Activated CD4-positive, CD25-positive, alpha-beta regulatory T cell treated with anti-CD3 and anti-CD28 coated beads, Interleukin-2, amount 50 U/mL, for 24 hours (primary cell): Measurements from ENCODE around the gene CLCN4.
A peak's percentile ranks its signal among the peaks of the same experiment; 100 is the strongest.

Source experiments
- ATAC-seq, 2 donors: fragments of 150-1000 bp; cut with Tn5 transposase; one replicate each; pipeline ENCODE4 v1.10.0; 2021; ENCODE audit warnings: mild to moderate bottlenecking in 1 of 2, moderate library complexity in 1 of 2

The CLCN4 gene

DNA sequence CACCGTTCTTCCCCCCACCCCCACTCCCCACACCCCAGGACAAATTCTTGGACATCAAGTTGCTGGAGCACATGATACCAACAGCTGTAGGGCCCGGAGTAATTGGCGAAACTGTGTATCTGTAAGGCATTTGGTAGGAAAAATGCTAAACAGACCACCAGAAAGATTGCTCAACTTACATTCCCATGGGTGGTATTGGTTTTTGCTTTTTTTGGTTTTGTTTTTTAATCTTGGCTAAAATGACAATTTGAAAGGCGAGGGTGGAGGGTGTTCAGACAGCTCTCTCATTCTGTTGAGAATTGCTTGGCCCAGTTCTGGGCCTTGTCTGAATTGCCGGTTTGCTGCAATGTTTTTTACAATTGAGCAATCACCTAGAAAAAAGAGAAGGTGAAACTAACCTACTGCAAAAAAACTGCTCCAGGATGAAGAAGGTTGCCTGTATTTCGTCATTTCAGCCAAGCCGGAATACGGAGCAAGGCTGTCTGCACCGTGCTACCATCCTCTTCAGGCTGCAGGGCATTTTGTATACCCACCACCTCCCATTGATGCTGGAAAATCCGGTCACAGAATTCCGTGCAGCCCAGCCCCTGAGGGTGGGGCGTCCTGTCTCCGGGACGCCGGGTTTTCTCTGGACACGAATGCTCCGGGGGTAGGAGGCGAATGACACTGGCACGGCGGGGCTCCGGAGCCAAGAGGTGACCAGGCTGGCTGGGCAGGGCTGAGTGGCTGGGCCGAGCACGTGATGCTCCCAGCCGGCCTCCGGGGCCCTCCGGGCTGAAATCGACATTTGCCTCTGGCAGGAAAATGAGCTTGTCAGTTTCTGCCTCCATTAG lies at the start of gene CLCN4:
TSS of gene CLCN4 (plus strand) at position 777 of the 833 bp plus-strand sequence. CDS start 28,058 bp downstream, outside the sequence.
- no peak for ATAC-seq

DNA sequence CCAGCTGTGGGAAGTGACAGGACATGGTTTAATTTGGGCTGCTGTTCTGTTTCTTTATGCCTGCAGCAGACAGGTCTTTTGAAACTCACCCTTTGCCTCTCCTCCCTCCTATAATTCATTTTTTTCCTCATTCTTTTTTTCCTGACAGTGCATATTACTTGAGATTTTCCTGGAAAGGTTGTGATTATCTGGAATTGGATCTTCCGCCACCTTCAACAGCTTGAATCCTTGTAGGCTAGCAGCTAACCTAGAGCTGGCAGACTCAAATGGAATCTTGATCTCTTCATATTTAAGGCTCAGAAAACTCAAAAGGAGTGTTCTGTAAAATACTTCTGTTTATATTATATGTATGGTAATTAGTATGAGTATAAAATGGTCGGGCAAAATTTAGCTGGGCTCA lies 49.3 kb upstream of the CLCN4 start:
- no peak for ATAC-seq

DNA sequence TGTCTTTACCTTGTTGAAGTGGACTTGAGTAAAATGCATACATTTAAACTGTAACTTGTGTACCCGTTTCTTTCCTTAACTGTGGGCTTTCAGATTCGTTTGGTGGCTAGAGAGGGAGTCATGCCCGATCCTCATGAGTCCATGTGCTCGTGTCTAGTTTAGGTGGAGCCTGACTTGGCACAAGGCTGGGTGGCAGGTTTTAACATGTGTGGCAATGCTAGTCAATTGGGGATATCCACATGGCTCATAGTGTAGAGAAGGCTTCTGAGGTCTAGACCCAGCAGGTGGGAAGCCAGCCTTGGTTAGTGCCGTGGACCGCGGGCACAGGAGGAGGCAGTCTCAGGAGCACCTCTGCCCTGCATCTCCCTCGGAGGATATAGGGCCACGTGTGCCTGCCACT lies 48.5 kb upstream of the CLCN4 start:
- no peak for ATAC-seq

DNA sequence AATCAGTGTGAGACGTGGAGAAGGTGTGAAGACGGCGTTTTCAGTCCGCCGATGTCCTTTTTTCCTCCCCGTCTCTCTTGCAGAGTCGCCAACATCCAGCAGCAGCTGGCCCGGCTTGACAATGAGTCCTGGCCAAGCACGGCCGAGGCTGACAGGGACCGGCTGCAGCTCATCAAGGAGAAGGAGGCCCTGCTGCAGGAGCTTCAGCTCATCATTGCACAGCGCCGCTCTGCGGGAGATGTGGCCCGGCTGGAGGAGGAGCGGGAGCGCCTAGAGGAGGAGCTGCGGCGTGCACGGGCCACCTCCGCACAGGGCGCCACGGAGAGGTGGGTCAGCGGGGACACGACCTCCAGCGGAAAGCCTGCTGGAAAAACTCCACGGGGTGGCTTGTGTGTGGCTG lies 47.1 kb upstream of the CLCN4 start:
- no peak for ATAC-seq

DNA sequence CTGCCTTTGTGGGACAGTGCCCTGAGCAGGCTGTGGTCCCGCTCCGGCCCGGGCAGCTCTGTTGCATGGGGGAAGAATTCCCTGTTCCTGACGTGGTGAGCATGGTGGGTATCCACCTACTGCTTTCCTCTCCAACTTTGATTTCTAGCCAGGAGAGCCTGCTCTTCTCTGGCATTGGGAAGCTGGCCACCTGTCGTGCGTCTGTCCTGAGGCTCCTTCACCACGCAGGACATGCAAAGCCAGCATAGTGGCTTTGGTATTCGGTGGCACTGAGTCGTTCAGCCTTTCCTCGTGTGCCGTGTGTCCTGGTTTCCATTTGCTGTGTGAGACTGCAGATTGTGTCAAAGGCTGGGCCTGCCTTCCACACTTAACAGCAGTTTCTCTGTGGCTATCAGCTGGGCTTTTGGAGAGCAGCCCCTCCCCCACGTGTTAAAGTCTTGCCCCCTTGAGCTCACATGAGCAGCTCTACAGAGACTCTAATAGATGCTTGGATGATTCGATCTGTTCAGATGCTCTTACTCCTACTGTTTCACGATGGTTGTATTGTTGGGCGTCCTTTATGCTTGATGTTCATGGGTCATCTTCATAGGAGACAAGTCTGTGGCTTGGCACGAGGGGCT lies 46.3 kb upstream of the CLCN4 start:
- ATAC-seq = no peak

DNA sequence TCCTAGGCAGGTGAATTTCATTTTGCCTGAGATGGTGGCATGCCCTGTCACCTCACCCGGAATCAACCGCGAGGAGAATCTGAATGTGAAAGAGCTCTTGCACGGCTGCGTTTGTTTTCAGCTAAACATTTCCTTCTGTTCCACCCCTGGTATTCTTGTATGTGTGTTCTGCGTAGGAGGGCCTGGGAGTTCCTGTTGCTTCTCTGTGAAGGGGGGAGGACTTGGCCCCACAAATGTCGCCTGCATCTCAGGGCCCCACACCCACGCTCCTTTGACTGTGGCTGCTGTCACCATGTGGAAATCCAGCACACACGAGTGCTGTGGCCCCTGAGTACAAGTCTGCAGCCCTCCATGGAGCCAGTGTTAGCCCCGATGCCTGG lies 45.8 kb upstream of the CLCN4 start:
- ATAC-seq = peak; percentile 49 to 59

DNA sequence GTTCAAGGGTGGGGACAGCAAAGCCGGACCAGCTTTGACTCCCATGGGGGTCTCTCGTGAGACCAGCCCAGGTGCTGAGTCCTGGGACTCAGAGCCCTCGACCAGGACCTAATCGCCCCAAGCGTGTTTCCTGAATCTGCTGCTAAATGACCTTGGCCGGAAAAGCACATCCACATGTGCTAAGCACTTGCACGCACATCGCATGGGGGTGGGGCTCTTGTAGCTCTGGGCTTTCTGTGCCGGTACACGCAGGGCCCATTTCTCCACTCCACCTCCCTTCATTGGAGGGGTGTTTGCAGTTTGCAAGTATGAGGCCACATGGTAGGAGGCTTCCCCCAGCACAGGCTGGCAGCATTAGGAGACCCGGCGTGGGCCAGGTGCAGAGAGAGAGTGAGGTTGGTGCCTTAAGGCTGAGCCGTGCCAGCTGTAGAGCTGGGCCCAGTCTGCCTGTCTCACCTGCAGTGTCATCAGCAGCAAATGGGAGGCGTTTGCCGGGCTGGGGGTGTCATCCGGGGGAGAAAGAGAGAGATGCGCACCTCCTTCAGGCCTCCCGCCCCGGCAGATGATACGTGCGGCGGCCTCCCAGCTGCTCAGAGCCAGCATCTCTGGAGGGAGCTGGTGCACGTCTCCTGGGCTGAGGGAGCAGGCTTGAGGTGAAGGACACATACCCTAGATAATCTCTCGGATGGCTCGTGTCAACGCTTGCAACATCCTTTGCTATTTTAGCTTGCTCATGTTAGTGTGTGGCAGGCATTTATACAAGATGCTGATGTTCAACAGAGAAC lies 45.2 kb upstream of the CLCN4 start:
- peak; percentile 62 for ATAC-seq

DNA sequence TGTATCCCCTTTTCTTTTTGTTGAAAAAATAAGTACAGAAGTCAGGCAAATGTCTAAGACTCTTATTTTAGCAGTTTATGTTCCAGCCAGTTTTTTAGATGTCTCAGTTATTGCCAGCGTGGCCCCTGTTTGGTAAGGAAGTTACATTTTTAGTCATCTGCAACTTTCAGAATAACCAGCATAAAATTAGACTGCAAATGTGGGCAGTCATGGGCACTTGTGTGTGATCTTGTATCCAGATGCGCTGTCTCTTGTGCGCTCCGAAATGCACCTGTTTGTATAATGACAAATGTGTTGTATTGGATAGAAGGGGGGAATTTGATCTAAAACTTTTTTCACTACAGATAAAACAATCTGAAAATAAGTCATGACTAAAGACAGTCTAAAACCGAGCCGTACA lies 44.3 kb upstream of the CLCN4 start:
- ATAC-seq = peak; percentile 19 to 21

DNA sequence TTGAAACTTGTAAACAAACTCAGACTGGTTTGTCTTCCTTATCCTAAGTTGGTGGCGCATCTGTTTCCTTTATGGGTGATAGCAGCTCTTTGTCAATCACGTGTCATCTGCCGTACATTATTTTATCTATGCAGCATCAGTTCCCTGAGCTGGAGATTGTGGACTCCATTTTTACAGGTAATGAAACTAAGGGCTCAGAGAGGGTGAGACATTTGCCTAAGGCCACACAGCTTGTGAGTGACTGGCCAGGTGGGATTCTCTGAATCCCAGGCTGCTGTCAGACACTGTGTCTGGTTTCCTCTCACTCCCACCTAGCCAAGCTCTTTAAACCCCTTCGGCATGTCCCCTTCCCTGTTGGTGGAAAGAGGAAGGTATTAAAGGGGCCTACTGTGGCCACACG lies 41.7 kb upstream of the CLCN4 start:
- no peak for ATAC-seq

DNA sequence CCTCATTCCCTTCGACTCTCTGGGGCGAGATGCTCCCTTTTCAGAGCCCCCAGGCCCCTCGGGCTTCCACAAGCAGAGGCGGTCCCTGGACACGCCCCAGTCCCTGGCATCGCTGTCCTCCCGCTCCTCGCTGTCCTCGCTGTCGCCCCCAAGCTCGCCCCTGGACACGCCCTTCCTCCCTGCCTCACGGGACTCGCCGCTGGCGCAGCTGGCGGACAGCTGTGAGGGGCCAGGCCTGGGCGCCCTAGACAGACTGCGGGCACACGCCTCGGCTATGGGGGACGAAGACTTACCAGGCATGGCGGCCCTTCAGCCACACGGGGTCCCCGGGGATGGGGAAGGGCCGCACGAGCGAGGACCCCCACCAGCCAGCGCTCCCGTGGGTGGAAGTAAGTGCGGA lies 39.5 kb upstream of the CLCN4 start:
- no peak for ATAC-seq

DNA sequence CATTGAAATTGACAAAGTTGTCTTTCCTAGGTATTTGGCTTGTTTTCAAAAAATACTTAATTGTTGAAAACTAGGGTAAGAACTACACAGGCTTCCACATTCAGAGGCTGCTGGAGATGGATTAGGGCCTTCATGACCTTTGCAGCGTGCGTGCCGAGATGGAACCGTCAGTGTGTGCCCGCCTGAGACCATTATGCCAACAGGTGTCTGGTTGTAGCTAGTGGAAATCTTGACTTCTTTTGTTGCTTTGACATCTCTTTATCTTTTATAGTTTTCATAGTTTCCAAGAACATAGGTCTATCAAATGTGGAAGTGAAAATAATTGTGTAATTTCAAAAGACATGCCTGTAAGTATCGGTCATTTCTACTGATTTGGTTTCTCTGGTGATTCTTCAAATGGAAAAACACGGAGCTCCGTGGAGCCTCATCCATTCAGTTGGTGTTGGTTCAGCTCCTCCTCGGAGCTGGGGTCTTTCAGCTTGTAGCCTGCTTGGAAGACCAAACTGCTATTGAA lies 38.9 kb upstream of the CLCN4 start:
- ATAC-seq = no peak

DNA sequence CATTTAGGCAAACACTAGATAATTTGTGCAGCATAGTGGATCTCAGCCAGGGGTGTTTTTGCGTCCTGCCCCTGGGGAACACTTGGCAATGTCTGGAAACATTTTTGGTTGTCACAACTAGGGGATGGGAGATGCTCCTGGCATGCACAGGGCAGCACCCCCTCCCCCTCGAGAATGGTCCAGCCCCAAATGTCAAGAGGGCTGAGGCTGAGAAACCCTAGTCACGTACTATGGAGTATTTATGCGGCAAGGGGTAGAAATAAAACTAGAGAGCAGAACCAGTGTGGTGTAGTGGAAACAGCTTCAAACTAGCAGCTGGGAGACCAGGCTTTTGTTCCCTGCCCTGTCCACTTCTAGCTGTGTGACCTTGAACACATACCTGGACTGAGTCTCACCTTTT lies 38.2 kb upstream of the CLCN4 start:
- ATAC-seq = no peak

DNA sequence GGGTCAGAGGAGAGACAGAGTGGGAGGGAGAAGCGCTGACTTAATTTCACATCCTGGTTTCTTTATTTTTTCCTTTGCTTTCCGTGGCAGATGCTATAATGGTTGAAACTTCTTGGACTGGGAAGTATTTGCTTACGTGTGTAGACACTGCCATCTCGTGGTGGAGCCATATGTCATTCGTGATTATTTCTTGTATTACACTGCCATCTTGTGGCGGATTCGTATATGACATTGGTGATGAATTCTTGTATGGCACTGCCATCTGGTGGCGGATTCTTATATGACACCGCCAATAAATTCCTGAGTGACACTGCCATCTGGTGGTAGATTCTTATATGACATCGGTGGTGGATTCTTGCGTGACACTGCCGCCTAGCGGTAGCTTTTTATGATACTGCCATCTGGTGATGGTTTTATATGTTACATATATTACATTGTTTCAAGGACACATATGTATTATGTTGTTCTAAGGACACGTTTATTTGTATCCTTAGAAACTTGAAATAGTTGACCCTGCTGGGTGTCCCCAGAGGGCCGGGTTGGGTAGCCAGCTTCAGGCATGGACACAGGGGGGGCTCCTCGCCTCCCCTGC lies 37.3 kb upstream of the CLCN4 start:
- ATAC-seq = peak; percentile 71 to 73

DNA sequence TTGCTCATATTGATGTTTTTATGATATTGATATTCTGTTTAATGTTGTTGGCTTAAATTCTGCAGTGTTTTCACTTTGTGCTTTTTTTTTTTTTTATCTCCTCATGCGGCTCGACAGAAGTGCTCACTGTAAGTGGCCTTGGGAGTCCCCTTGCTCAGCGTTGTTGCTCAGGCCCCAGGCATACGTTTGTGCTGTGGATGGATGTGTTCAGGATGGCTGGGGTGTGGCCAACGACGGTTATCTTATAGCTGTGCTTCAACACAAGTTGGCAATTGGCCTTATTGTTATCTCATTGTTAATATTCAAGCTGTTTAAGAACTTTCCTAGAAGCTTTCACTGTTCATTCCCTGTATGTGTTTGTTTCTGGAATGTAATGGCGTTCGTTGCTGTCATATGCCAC lies 36.4 kb upstream of the CLCN4 start:
- ATAC-seq = no peak

DNA sequence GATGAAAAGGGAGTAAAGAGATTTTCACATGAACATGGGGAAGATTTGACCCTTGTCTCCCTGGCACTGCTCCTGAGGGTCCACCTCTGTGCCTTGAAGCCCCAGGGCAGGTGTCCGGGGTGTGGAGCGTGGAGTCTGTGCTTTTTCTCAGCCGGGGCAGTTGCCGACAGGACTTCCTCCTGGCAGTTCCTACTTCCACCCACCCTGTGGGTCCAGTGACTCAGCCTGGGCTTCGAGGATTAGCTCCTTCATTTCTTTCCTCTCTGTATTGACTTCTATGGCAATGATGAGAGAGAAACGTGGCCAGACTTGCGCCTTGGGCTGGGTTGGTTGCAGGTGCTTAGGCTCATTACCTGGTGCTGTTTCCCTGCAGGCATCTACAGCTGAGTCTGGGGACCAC lies 35.9 kb upstream of the CLCN4 start:
- no peak for ATAC-seq

DNA sequence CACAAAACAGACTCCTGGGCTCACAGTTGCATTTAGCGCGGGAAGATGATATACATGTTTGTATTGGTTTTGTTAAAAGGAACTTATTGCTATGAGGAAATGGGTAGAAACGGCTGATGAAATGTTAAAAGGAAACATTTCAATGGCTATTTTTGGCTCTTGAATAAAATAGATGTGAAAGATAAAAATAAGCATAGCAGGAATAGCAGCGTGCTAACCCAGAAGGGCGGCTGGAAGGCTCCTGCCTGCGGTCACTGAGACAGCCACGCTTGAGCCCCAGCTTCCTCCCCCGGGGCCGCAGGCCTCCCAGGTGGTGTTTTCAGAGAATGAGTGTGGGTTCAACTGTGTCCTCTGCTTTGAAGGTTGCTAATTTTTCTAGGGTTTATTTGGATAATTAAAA lies 35.0 kb upstream of the CLCN4 start:
- no peak for ATAC-seq

DNA sequence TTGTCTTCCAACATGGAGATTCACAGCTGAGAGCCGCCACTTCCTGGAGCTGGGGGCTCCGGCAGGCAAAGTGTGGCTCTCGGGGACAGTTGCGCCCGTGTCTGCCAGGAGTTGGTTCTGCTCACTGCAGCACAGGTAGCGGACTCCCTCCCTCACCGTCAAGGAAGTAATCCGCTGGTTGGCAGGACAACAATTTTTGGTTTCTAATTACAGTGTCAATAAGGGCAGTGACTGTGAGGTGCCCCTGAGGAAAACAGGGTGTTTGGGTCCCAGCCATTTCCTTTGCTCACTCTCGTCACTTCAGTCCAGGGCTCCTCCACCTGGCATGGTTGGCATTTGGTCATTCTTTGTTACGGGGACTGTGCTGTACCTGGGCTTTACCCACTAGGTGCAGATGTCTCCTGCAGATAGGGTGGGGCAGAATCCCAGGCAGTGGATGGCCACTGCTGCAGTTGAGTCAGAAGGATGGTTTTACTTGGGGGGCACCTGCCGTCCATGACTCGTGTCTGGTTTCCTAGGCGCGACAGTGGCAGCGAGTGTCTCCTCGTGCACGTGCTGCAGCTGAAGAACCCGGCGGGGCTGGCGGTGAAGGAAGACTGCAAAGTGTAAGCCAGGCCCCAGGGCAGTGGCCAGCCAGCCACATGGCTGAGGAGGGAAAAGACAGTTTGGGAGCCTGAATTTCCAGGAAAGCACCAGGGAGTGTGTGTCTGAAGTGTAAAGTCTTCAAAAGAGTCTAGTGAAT lies 32.1 kb upstream of the CLCN4 start:
- ATAC-seq = no peak

DNA sequence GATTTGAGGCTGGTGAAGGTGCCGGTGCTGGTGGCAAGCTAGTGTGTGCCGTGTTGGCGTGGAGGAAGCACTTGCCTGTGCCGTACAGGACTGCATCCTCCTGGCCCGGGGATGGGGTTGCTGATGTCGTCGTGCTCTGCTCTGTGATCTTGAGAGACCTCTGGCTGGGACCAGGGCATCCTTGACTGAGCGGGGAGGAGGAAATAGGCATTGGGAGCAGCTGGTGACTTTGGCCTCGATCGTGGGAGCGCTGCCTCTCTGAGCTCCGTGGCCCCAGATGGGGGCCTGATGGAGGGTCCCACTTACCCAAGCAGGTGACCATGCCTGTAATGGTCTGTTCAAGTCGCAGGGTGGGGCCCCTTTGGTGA lies 31.5 kb upstream of the CLCN4 start:
- ATAC-seq = no peak

DNA sequence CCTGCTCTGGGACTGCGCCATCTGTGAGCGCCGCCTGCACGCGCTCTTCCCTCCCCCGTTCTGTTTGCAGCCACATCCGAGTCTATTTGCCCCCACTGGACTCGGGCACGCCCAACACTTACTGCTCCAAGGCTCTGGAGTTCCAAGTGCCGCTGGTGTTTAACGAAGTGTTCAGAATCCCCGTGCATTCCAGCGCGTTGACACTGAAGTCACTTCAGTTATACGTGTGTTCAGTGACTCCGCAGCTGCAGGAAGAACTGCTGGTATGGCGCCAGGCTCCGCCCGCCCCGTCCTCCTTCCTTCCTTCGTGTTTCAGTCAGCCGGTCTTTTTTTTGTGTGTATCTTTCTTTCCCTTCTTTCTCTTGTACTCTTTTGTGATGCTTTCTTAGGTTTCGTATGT lies 30.7 kb upstream of the CLCN4 start:
- ATAC-seq = no peak

DNA sequence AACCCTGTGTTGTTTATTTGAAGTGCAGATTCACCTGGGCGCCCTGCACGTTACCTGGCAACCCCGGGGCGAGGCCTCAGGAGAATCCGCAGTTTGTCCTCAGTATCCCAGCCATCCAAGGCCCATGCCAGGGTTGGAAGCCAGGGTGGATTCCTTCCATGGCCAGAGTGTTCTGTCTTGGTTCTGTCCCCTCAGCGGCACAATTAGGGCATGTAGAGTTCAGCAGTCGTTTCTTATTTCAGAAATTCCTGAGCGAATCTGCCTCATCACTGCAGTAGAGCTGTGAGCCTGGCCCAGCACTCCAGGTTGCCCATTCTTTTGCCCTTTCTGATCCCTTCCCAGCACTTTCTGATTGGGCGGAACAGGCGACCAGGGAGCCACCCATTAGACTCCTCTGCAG lies 29.9 kb upstream of the CLCN4 start:
- ATAC-seq = no peak

DNA sequence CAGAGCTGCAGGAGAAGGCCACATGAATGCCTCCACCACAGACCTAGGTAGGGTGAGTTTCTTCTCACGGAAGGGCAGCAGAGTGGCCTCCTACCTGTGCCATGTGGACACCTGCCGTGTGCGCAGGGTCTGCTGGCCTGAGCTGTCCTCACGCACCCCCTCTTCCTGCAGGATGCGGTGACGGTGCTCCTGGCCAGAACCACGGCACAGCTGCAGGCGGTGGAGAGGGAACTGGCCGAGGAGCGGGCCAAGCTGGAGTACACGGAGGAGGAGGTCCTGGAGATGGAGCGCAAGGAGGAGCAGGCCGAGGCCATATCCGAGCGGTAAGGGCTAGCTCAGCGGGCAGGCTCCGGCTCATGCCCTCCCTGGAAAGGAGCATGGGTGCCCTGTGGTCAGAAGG lies 28.4 kb upstream of the CLCN4 start:
- no peak for ATAC-seq

DNA sequence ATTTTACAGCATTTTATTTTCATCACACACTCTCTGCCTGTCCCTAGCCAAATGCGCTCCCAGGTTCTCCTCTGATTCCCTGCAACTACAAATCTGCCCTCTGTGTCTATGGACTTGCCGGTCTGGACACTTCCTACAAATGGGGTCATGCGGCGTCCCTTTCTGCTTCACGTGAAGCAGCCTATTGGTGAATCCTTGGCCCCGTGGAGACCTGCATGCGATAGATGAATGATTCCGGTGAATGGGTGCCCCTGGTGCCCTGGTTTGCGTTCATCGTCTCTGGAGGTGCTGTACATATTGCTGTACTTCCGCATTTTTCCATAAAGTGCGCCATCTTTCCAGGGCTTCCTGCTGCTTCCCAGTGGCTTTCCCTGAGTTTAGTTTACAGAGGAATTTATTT lies 27.5 kb upstream of the CLCN4 start:
- no peak for ATAC-seq

DNA sequence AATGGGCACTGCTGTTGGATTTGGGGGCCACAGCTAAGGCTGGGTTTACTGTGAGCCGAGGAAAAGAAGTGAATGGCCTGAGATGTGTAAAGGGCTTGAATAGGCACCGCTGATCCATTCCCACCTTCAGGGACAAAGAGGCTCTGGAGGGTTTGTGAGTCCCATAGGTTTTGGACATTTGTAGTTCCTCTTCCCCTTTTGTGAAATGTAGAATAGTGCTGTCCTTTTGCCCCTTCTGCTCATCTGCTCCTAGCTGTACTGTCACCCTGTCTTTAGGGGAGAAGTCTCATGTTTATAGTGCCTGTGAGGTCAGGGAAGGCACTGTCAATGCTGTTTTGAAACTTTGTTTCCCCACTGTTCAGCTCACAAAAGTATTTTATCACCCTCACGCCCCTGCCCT lies 26.4 kb upstream of the CLCN4 start:
- no peak for ATAC-seq
